Sciatic nerve (tissue), 2 donors: Measurements from ENCODE around the gene IFNG-AS1. TPM values are rescaled to one million over a fixed set of nuclear protein-coding genes. Genes with fewer than 3 reads are reported as not detected.

Experiments
- ATAC-seq: fragments of 200-7000 bp; cut with Tn5 transposase; one replicate; pipeline ENCODE4 v1.9.1; 2020; ENCODE audit warnings: mild to moderate bottlenecking, moderate library complexity
- DNase-seq: peaks from one replicate; pipeline ENCODE4 v3.0.0-alpha.2; 2020; ENCODE audit warnings: low spot score
- intact Hi-C: fragments of 100-400 bp; cut with DNase I; formaldehyde crosslinking; loops from one replicate; pipeline ENCODE4 v1.14.2; 2022
- total RNA-seq: library from RNA; stranded (reverse); fragmentation: NEBNext Ultra II Directional; extraction: Animal tissue kit (Norgen Biotek cat#: 25700); gene quantifications from one replicate; pipeline ENCODE4 v1.2.1, GENCODE V29; 2021
- donor health status: DM: no; HTN: no; CAD: no.
- donor health status: DM: no; HTN: no; CAD: no.

Gene IFNG-AS1
- total RNA-seq, 1 donor from 2014 or later: 0.27 TPM

GRCh38 chr12:67988601-67989021 lies 636 bp upstream of the IFNG-AS1 start:
- ATAC-seq: no peak
- intact Hi-C loops: no loop called here
- DNase-seq: no peak

GRCh38 chr12:67991158-67991557 lies 1.9 kb downstream of the IFNG-AS1 start:
- intact Hi-C loops: no loop called here
- ATAC-seq (no peak), DNase-seq (no peak)

GRCh38 chr12:67993143-67993542 lies 3.9 kb downstream of the IFNG-AS1 start:
- intact Hi-C loops: no loop called here
- ATAC-seq (no peak), DNase-seq (no peak)

GRCh38 chr12:67994046-67994445 lies 4.8 kb downstream of the IFNG-AS1 start:
- intact Hi-C loops: no loop called here
- ATAC-seq (no peak), DNase-seq (no peak)

- ATAC-seq (no peak), DNase-seq (no peak)
- intact Hi-C loops: no loop called here
Measured at GRCh38 chr12:67996347-67996746, 7.1 kb downstream of the IFNG-AS1 start.

- ATAC-seq: no peak
Measured at GRCh38 chr12:67998379-67998778, 9.1 kb downstream of the IFNG-AS1 start.

GRCh38 chr12:67999244-67999643 lies 10.0 kb downstream of the IFNG-AS1 start:
- intact Hi-C loops: no loop called here
- DNase-seq (no peak), ATAC-seq (no peak)

More at GRCh38 chr12:67998379-67998778, 9.1 kb downstream of the IFNG-AS1 start:
- no peak for DNase-seq
- intact Hi-C loops: no loop called here

- ATAC-seq: no peak
- no peak for DNase-seq
- intact Hi-C loops: no loop called here
Measured at GRCh38 chr12:68001486-68002466, 12.5 kb downstream of the IFNG-AS1 start.

- no peak for DNase-seq
- intact Hi-C loops: no loop called here
- ATAC-seq: no peak
Measured at GRCh38 chr12:68003777-68004176, 14.5 kb downstream of the IFNG-AS1 start.

GRCh38 chr12:68007033-68007432 lies 17.8 kb downstream of the IFNG-AS1 start:
- intact Hi-C loops: no loop called here
- ATAC-seq (no peak), DNase-seq (no peak)

GRCh38 chr12:68007466-68007865 lies 18.2 kb downstream of the IFNG-AS1 start:
- DNase-seq (no peak), ATAC-seq (no peak)
- intact Hi-C loops: no loop called here

- intact Hi-C loops: no loop called here
- DNase-seq (no peak), ATAC-seq (no peak)
Measured at GRCh38 chr12:68011206-68011881, 22.1 kb downstream of the IFNG-AS1 start.

GRCh38 chr12:68011882-68012207 lies 22.6 kb downstream of the IFNG-AS1 start:
- ATAC-seq (no peak), DNase-seq (no peak)
- intact Hi-C loops: no loop called here

GRCh38 chr12:68012712-68013111 lies 23.5 kb downstream of the IFNG-AS1 start:
- no peak for ATAC-seq

GRCh38 chr12:68013181-68013580 lies 23.9 kb downstream of the IFNG-AS1 start:
- no peak for DNase-seq
- ATAC-seq: no peak
- intact Hi-C loops: no loop called here

More at GRCh38 chr12:68012712-68013111, 23.5 kb downstream of the IFNG-AS1 start:
- DNase-seq: no peak
- intact Hi-C loops: no loop called here

GRCh38 chr12:68016136-68016535 lies 26.9 kb downstream of the IFNG-AS1 start:
- intact Hi-C loops: no loop called here
- ATAC-seq: no peak
- DNase-seq: no peak

GRCh38 chr12:68018315-68018714 lies 29.1 kb downstream of the IFNG-AS1 start:
- DNase-seq (no peak), ATAC-seq (no peak)
- intact Hi-C loops: no loop called here

- intact Hi-C loops: loop anchor here (10.0 kb wide), 1 partner anchor 295 kb away; no protein-coding TSS in a partner anchor
- DNase-seq (no peak), ATAC-seq (no peak)
Measured at GRCh38 chr12:68020049-68020448, 30.8 kb downstream of the IFNG-AS1 start.

GRCh38 chr12:68020699-68021098 lies 31.5 kb downstream of the IFNG-AS1 start:
- no peak for ATAC-seq
- intact Hi-C loops: loop anchor here (10.0 kb wide), 1 partner anchor 294 kb away; no protein-coding TSS in a partner anchor
- DNase-seq: no peak

GRCh38 chr12:68028647-68029046 lies 39.4 kb downstream of the IFNG-AS1 start:
- DNase-seq (no peak), ATAC-seq (no peak)
- intact Hi-C loops: loop anchor here (10.0 kb wide), 1 partner anchor 286 kb away; no protein-coding TSS in a partner anchor
